22Rv1 (cell line): ENCODE results near the gene SCAPER.

Source experiments
- H3K27ac ChIP-seq: fragments of 450-650 bp; 2 replicates; pipeline ENCODE4 v1.5.1; 2017
- ZFX ChIP-seq: fragments of 450-650 bp; IDR thresholded peaks from 2 replicates; pipeline ENCODE4 v1.6.1; 2017; ENCODE audit warnings: antibody characterized with exemption, borderline replicate concordance
- TF ChIP-seq, protein P1 (sequence below): fragments of 450-650 bp; IDR thresholded peaks from 2 replicates; pipeline ENCODE4 v1.5.1; 2017; ENCODE audit warnings: mild to moderate bottlenecking

SCAPER gene

DNA sequence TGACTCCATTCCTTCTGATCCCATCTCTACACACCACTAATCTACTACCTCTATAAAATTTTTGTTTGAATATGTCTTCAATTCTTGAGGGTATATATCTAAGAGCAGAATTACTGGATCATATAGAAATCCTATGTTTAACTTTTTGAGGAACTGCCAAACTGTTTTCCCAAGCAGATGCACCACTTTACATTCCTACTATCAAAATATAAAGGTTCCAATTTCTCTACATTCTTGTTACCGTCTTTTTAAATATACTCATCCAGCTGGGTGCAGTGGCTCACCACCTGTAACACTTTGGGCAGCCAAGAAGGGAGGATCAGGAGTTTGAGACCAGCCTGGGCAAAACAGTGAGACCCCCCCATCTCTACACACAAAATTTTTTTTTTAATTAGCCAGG lies 268.0 kb downstream of the SCAPER start:
- TF ChIP-seq, protein P1, sequence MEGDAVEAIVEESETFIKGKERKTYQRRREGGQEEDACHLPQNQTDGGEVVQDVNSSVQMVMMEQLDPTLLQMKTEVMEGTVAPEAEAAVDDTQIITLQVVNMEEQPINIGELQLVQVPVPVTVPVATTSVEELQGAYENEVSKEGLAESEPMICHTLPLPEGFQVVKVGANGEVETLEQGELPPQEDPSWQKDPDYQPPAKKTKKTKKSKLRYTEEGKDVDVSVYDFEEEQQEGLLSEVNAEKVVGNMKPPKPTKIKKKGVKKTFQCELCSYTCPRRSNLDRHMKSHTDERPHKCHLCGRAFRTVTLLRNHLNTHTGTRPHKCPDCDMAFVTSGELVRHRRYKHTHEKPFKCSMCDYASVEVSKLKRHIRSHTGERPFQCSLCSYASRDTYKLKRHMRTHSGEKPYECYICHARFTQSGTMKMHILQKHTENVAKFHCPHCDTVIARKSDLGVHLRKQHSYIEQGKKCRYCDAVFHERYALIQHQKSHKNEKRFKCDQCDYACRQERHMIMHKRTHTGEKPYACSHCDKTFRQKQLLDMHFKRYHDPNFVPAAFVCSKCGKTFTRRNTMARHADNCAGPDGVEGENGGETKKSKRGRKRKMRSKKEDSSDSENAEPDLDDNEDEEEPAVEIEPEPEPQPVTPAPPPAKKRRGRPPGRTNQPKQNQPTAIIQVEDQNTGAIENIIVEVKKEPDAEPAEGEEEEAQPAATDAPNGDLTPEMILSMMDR, result no peak
- TF ChIP-seq ZFX, result no peak
- H3K27ac ChIP-seq, result no peak overlapping the region

DNA sequence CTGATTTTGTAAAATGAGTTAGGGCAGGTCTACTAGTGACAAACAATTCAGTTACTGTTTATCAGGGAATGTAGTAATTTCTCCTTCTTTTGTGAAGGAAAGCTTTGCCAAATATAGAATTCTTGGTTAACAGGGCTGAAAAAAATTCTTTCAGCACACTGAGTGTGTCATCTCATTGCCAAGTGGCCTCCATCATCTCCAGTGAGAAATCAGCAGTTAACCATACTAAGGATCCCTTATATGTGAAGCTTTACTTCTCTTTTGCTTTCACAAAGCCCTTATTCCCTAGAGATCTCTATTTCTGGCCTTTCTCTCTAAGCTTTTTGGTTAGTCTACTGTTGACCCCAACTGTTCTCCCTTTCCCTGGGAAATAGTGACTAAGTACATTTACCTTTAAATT lies 269.1 kb downstream of the SCAPER start:
- no peak for TF ChIP-seq ZFX
- TF ChIP-seq, protein P1, result no peak
- no peak overlapping the region for H3K27ac ChIP-seq

DNA sequence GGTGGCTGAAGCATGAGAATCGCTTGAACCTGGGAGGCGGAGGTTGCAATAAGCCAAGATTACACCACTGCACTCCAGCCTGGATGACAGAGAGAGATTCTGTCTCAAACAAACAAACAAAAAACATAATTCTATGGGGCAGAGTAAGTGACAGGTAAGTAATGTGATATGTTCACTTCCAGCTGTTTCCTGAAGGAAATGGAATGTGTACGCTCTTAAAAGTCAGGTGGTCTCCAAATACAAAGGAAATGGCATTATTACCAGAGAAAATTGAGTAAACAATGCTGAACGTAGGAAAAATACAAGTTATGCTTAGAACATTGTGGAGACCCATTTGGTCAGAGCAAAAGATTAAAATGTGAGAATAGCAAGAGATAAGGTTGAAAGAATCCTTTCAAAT lies 278.5 kb downstream of the SCAPER start:
- TF ChIP-seq, protein P1, result no peak
- TF ChIP-seq ZFX, result no peak
- H3K27ac ChIP-seq, result no peak overlapping the region

DNA sequence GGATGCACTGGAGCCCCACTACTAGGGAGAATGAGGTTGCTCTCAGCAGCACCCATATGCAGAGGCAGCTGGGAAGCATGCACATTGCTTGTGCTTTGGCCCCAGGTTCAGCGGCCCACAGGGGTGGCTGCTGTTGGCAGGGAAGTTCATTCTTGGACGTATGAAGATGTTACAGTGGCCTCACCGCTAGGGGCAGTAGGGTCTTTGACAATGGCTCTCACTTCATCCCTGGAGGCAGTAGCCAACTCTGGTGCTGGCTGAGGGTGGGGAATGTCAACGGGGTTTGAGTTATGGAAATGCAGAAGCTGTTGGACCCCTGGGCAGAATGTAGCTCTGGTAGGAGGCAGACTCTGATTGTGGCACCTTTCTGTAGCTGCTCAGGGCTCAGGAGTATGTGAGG lies 279.9 kb downstream of the SCAPER start:
- no peak overlapping the region for H3K27ac ChIP-seq
- TF ChIP-seq, protein P1, result peak; percentile 29; the same call in 1 of the 2 replicates
- no peak for TF ChIP-seq ZFX

DNA sequence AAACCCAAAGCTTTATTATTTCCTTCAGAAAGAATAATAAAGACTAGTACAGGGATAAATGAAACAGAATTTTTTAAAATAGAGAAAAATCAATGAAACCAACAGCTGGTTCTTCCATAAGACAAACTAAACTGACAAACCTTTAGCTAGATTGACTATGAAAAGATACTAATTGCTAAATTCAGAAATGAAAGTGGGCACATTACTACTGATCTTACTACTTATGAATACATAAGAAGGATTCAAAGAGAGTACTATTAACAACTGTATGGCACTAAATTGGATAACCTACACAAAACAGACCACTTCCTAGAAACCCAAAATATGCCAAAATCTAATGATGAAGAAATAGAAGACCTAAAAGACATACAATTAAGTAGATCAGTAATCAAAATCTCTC lies 290.4 kb downstream of the SCAPER start:
- TF ChIP-seq ZFX, result no peak
- TF ChIP-seq, protein P1, result no peak
- no peak overlapping the region for H3K27ac ChIP-seq

DNA sequence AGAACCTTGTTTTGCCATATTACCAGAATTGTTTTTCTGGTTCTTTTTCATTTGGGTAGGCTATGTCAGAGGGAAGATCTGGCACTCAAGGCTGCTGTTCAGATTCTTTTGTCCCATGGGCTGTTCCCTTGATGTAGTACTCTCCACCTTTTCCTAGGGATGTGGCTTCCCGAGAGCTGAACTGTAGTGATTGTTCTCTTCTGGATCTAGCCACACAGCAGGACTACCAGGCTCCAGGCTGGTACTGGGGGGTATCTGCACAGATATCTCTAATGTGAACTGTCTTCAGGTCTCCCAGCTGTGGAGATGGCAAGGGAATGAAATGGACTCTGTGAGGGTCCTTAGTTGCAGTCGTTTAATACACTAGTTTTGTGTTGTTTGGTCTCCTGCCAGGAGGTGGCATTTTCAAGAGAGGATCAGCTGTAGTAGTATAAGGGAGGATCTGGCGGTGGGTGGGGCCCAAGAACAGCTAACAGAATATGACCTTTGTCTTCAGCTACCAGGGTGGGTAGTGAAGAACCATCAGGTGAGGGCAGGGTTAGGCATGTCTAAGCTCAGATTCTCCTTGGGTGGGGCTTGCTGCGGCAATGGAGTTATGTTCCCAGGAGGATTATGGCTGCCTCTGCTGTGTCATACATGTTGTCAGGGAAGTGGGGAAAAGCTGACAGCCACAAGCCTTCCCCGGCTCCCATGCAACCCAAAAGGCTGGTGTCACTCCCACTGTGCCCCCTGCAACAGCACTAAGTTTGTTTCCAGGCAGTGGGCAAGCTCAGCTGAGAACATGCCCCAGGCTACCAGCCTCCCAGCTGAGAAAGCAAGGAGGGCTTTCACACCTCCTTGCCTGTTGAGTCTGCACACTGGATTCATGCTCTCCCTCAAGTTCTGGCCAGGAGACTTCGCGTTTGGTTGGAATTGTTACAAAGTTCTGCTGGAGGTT lies 316.1 kb downstream of the SCAPER start:
- TF ChIP-seq, protein P1, result no peak
- TF ChIP-seq ZFX, result no peak
- no peak overlapping the region for H3K27ac ChIP-seq

DNA sequence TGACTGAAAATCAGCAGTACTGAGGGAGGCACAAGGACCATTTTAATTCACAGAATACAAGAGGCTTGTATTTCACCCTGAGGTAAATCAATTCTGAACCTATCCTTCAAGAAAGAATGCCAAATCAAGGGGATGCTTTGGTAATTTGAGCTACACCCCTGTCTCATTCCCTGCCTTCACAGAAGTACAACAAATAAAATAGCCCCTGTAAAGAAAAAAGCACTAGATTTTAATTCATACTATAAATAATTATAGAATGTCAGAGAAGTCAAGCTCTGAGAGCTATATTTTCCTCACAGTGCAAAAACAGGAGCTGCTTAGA lies 319.6 kb downstream of the SCAPER start:
- no peak for TF ChIP-seq ZFX
- TF ChIP-seq, protein P1, result no peak
- no peak overlapping the region for H3K27ac ChIP-seq
